ENCODE measurements around the gene CLRN3. TPM values are rescaled to one million over a fixed set of nuclear protein-coding genes. Genes with fewer than 3 reads are reported as not detected.
A peak's percentile ranks its signal among the peaks of the same experiment; 100 is the strongest.

Gene CLRN3
- total RNA-seq, 1 donor from 2014 or later, result not detected

DNA sequence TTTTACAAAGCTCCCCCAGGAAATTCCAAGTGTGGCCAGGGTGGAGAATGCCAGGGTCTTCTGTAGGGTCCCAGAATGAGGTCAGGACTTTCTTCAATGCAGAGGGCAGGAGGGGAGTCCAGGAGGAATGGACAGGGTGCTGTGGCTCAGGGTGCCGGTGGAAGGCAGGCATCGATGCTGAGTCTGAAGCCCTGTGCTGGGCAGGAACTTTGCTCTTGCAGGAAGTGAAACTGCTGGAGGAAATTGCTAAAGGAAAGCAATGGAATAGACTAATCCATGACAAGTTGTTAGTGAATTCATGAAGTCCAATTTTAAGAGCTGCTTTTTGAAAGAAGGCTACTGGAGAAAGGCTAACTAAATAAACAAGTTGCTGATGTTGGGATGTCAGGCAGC, 29.0 kb upstream of the CLRN3 start:
- H3K27me3 Mint-ChIP-seq (ENCODE audit: low read depth), result no peaks in the 10 kb centered on the region
- no peaks in the 10 kb centered on the region for H3K36me3 Mint-ChIP-seq (ENCODE audit: low read depth)
- peaks cover 2% of the 10 kb centered on the region for H3K9me3 Mint-ChIP-seq
- peaks cover 18% of the 10 kb centered on the region for H3K4me1 Mint-ChIP-seq
- no peak for DNase-seq (ENCODE audit: low read depth, low spot score)
- no peak overlapping the region for H3K4me3 Mint-ChIP-seq
- no peak overlapping the region for H3K27ac Mint-ChIP-seq (ENCODE audit: unreplicated experiment)
- TF ChIP-seq CTCF (conservative IDR thresholded peaks at IDR 0.05), result no peak

- Mint-ChIP-seq H3K4me3 (no peak overlapping the region), H3K27ac (ENCODE audit: unreplicated experiment) (no peak overlapping the region), H3K9me3 (no peaks in the 10 kb centered on the region), H3K4me1 (peaks cover 14% of the 10 kb centered on the region), H3K36me3 (ENCODE audit: low read depth) (no peaks in the 10 kb centered on the region), H3K27me3 (ENCODE audit: low read depth) (no peaks in the 10 kb centered on the region)
- no peak for TF ChIP-seq CTCF (conservative IDR thresholded peaks at IDR 0.05)
- DNase-seq (ENCODE audit: low read depth, low spot score), result no peak
These were observed 28.5 kb upstream of the CLRN3 start for GRCh38 chr10:127921075-127921752.

DNA sequence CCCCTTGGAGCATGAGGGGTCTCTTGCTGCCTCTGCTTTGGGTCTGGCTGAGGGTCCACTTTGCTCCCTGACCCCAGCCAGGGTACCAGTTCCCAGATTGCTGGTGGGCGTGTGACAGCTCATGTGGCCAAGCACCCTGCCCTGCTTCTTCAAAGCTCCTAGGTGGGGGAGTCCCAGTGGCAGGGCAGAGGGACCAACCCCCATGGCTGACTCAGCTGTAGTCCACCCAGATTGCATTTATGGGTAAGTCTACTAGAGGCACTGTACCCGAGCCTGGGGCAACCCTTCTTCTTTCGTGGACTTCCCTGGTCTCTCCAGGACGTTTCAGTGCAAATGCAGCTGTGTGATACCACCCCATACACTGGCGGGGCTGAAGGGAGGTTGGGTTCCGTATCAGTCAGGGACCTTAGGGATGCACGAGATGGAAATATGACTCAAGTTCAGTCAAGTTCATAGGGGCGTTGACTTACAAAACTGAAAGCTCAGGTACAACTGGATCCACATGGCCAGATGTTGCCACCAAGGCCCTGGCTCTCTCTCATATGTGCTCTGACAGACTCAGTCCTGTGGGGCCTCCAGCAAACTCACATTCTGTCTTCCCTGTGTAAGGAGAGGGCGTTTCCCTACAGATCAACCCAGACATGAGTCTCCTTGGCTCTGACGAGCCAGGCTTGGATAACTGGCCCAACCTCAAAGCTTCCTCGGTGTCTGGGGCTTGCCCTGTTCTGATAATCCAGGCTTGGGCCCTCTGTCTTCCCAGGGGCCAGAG, 27.7 kb upstream of the CLRN3 start:
- Mint-ChIP-seq H3K9me3 (no peaks in the 10 kb centered on the region), H3K27me3 (ENCODE audit: low read depth) (no peaks in the 10 kb centered on the region), H3K36me3 (ENCODE audit: low read depth) (no peaks in the 10 kb centered on the region), H3K4me3 (no peak overlapping the region), H3K4me1 (peaks cover 9% of the 10 kb centered on the region), H3K27ac (ENCODE audit: unreplicated experiment) (no peak overlapping the region)
- no peak for TF ChIP-seq CTCF (conservative IDR thresholded peaks at IDR 0.05)
- DNase-seq (ENCODE audit: low read depth, low spot score), result no peak

GRCh38 chr10:127919418-127920271, 26.9 kb upstream of the CLRN3 start:
- no peaks in the 10 kb centered on the region for H3K27me3 Mint-ChIP-seq (ENCODE audit: low read depth)
- peaks cover 9% of the 10 kb centered on the region for H3K4me1 Mint-ChIP-seq
- DNase-seq (ENCODE audit: low read depth, low spot score), result no peak
- peak; percentile 29 for TF ChIP-seq CTCF (conservative IDR thresholded peaks at IDR 0.05)
- no peak overlapping the region for H3K27ac Mint-ChIP-seq (ENCODE audit: unreplicated experiment)
- H3K9me3 Mint-ChIP-seq, result no peaks in the 10 kb centered on the region
- no peaks in the 10 kb centered on the region for H3K36me3 Mint-ChIP-seq (ENCODE audit: low read depth)
- H3K4me3 Mint-ChIP-seq, result no peak overlapping the region

DNA sequence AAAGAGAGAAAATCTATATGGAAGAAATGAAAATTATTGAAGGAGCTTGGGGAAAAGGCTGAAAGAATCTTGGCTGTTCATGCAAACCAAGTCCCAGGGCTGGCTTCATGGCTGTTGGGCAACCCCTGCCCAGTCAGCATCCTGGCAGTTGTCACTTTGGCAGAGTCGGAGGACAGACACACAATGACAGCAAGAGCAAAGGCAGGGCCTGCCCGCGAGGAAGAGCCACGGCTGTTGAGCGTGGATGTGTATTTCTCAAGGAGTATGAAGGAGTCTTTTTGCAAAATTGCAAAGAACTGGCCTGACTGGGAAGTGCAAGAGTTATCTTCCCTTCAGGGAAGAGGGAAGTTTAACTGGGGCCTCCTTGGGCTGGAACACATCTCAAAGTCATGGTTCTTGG, 25.8 kb upstream of the CLRN3 start:
- no peak for DNase-seq (ENCODE audit: low read depth, low spot score)
- H3K4me1 Mint-ChIP-seq, result peaks cover 9% of the 10 kb centered on the region
- no peak overlapping the region for H3K27ac Mint-ChIP-seq (ENCODE audit: unreplicated experiment)
- H3K27me3 Mint-ChIP-seq (ENCODE audit: low read depth), result no peaks in the 10 kb centered on the region
- no peaks in the 10 kb centered on the region for H3K9me3 Mint-ChIP-seq
- H3K4me3 Mint-ChIP-seq, result no peak overlapping the region
- no peak for TF ChIP-seq CTCF (conservative IDR thresholded peaks at IDR 0.05)
- H3K36me3 Mint-ChIP-seq (ENCODE audit: low read depth), result no peaks in the 10 kb centered on the region
